Posterior cingulate gyrus (tissue), 11 donors: ENCODE data around the gene AOAH.
"Not testable (repeated sequence)": the region's sequence is repeated elsewhere in the genome, so short reads cannot be mapped to it uniquely, and the experiment has no call there.

ENCODE experiments used
- DNase-seq, 10 donors: peaks; one replicate each; pipeline versions ENCODE4 v3.0.0 to v3.0.0-alpha.2; 2020 to 2021; ENCODE audit warnings: mixed read lengths in 3 of 10
- intact Hi-C: fragments of 100-400 bp; cut with DNase I; formaldehyde crosslinking; loops from one replicate; pipeline ENCODE4 v1.15.1; 2023

The AOAH gene

DNA sequence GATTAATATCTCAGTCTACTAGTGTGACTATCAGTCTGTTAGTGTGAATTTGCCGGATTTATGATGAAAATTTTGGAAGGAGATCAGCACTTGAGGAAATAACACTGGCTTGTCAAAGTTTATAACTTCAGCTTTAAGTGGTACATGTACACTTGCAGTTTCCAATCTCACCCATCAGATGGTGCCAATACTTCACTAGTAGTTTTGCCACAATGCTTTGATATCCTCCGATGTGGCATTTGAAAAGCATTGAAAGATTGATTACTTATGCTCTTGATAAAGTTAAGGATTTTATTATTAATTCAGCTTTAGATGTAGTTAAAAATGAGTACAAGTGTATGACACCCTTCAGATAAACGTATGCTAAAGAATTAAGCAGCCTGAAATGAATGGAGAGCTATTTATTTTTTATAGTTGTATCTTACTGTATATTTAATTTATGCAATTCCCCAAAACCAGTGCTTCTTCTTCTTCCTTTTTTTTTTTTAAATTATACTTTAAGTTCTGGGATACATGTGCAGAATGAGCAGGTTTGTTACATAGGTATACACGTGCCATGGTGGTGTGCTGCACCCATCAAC lies 236.4 kb downstream of the AOAH start:
- DNase-seq = no peak
- intact Hi-C loops = loop anchor here (2.0 to 10.0 kb wide), 4 partner anchors 183 to 711 kb away; no protein-coding TSS in a partner anchor

DNA sequence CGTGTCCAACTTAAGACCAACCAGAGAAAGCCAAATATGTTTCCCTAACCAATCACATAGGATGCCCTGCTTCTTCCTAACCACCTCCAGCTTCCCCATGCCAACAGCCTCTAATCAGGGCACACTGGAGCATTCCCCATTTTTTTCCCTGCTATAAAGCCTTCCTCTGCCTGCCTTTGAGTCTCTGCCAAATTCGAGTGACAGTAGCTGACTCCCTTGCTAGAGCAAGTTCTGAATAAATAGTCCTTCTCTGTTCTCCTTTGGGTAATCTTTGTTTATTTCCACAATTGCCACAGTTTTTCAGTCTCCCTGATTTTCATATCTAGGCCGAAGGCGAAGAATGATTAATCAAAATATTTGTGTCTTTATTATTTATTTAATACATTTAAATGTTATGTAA lies 238.0 kb downstream of the AOAH start:
- intact Hi-C loops = loop anchor here (2.0 to 10.0 kb wide), 4 partner anchors 184 to 712 kb away; no protein-coding TSS in a partner anchor
- peak in 1 of 10 donors; percentile 20 for DNase-seq

DNA sequence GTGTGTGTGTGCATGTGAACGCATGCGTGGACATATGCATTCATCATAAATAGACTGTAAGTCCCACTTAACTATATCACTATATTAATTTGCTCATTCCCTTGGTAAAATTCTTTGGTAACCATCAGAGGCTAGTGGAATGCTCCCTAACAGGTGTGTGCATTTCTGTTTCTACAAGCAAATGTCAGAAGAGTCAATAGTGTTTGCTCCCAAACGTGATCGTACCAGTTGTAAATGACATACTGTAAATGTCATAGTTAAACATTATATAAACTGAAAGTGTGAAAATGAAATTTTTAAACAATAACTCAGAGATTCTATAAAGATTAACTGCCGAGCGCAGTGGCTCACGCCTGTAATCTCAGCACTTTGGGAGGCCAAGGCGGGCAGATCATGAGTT lies 240.0 kb downstream of the AOAH start:
- DNase-seq = no peak
- intact Hi-C loops = loop anchor here (10.0 kb wide), 1 partner anchor 481 kb away; no protein-coding TSS in a partner anchor

DNA sequence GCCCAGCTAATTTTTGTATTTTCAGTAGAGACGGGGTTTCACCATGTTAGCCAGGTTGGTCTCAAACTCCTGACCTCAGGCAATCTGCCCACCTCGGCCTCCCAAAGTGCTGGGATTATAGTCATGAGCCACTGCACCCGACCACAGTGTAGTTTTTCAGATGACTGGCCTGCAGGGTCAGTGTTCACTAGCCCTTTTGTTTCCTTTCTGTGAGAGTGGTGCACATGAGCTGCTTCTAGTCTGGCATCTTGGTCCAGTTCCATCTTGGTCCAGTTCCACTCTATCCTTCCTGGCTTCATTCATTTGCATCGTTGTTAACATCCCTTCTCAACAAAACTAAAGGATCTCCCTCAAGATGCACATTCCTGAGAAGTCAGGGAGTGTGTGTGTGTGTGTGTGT lies 240.4 kb downstream of the AOAH start:
- intact Hi-C loops = loop anchor here (10.0 kb wide), 1 partner anchor 481 kb away; no protein-coding TSS in a partner anchor
- DNase-seq = peak in 2 of 10 donors; percentile 31 to 47

DNA sequence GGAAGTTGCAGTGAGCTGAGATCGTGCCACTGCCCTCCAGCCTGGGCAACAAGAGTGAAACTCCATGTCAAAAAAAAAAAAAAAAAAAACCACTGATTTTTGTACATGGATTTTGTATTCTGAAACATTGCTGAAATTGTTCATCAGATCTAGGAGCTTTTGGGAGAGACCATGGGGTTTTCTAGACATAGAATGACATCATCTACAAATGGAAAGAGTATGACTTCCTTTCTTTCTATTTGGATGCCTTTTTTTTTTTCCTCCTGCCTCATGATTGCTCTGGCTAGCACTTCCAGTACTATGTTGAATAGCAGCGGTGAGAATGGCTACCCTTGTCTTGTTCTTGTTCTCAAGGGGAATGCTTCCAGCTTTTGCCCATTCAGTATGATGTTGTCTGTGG lies 245.5 kb downstream of the AOAH start:
- intact Hi-C loops = no loop called here
- no peak for DNase-seq

DNA sequence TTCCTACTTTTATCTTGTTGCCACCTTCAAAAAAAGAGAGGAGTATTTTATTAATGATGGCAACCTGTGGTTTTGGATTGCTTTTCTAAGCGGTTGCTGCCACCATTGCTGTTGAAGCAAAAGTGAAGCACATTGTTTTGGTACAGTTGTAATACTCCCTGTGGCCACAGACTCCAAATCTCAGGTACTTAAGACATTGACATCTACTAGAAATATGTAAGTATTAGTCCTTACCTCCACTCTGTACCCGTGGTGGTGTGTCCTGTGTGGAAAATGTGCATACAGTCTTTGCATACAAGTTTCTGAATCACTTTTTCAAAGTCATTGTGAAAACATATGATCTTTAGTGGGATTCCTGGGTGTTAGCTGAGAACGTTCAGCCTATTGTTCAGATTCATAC lies 248.9 kb downstream of the AOAH start:
- intact Hi-C loops = no loop called here
- no peak for DNase-seq

DNA sequence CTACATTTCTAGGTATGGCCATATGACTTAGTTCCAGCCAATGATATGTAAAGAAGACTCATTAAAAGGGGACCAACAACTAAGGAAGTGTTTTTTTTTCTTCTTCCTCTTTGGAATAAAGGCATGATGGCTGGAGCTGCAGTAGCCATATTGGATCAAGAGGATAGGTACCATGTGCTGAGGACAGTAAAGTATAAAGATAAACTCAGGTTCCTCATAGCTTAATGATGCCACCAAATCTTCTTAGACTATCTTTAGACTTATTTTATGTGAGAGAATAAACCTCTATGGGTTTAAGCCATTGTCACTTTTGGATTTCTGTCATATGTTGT lies 249.3 kb downstream of the AOAH start:
- DNase-seq = no peak
- intact Hi-C loops = no loop called here

DNA sequence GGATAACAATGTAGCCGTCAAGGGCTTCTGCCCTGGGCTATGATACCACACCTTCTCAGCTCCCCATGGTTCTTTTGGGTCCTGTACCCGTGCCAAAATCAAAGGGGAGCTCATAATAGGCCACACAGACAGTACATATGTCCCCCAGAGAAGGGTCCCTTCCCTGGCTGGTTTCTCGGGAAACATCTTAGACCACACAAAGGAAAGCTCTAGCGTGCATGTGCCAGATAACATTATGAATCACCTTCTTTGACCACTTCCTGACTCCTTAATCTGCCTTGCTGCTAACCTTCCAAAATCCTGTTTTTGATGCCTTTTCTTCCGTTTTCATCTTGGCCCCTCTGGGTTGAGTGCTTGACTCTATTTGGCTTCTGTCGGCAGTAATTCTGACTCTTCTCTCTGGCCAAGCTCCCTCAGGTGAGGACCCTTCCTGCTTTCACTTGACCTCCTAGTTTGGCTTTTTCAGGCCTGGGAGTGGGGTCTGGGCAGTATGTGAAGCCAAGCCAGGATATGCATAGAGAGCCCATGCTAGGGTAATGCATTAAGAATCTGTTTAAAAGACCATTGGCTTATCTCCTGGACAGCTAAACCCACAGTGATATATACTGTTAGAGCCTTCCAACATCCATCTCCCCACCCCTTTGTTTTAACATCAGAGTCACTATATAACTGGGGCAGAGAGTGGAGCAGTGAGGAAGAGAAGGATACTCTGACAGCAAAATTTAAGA lies 249.8 kb downstream of the AOAH start:
- intact Hi-C loops = no loop called here
- DNase-seq = no peak

DNA sequence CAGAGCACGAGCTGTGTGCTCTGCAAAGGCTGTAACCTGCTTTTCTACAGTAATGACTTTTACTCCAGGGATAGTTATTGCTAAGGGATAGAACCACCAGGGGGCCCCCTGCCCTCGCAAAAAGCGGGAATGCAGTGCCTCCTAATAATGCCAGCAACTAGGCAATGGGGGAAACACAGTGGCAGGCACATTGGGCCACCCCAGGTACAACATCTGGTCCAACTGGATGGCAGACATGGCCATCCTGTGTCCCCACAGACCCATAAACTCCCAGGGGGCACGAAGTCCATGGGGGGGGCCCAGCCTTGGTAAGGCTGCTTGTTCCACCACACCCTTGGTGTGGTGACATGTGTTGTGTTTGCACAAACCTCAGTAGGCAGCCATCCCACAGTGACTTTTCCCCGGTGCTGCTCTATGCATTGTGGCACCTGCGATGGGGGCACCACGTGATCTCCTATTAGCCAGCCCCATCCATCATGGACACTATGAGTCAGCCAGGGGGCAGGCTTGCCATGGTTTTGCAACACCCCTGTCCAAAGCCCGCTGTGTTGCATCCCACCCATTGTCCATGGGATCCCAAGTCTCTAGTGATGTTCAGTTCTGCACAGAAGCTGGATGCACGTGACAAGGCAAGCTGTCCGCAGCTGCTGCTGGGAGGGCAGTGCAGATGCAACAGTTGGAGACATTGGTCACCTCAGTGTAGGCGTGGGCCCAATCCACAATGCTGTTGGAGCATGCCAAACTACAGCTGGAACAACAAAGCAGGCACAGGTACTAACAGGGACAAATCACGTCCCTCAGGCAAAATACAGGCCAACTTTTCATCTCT lies 250.6 kb downstream of the AOAH start:
- intact Hi-C loops = no loop called here
- peak; percentile 36 to 92 (median 66) for DNase-seq

DNA sequence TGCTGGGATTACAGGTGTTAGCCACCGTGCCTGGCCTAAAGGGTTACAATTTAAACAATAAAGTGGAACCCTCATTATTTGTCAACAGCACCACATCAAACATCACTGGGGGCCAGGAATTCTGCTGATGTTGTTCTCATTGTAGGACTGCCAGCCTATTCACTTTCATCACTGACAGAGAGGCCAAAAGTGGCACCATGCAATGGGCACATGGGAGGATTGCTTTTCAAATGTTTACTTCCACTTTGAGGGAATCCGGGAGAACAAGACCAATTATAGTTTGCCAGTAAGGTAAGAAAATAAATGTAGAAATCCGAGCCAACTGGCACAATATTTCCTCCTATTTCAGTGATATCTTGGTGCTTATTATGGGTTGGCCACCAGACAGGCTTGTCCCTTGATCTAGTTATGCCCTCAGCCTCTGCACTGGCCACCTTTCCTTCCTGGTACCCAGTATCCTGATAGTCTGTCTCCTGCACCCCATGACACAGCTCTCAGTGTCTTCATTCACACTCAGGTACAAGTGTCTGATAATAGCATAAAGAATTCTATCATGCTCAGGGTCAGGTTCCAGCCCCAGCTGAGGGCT lies 252.1 kb downstream of the AOAH start:
- DNase-seq = no peak
- intact Hi-C loops = no loop called here

DNA sequence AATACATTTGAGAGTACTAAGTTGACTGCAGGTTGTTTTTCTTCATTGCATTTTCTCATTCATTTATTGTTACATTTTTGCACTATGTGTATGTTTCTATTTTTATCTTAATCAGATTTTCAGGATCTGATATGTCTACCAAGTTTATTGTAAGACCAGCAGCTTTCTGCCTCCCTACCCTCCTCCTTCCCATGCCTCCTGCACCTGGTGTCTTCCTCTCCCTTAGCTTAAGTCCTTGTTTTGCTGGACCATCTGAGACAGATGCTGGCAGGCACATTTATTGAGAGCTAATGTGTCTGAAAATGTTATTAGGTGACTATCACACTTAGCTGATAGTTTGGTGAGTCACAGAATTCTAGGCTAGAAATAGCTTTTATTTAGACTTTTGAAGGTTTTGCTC lies 255.1 kb downstream of the AOAH start:
- intact Hi-C loops = no loop called here

DNA sequence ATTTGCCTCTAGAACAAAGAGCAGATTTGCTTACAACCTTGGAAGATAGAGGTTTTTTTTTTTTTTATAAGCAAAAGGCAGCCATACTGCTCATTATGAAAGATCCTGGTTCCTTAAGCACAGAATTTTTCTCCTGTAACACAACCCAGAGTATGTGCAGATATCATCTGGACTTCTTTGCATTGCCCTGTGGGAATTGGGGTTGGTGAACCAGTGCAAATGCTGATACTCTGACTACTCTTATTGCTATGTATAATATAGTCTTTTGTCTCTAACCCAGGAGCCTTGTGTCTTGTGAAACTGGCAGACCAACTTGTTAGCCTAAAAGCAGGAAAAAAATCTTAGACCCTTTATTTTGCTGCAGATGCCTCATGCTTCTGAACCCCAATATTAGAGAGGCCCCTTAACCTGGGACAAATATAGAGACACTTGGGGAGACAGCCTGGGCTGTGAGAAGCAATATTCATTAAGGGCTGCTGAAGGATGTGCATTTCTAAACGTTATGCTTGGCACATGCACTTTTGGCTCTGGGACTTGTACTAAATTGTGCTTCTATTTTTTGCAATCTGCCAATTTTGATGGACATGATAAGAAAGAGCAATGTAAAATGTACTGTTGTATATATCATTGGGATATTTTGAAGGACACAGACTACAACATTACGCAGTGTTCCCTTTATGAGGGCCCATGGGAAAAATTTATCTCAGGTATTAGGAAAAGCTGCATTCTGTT lies 255.8 kb downstream of the AOAH start:
- DNase-seq = no peak
- intact Hi-C loops = no loop called here

More for the DNA sequence above, 255.1 kb downstream of the AOAH start:
- DNase-seq = no peak

DNA sequence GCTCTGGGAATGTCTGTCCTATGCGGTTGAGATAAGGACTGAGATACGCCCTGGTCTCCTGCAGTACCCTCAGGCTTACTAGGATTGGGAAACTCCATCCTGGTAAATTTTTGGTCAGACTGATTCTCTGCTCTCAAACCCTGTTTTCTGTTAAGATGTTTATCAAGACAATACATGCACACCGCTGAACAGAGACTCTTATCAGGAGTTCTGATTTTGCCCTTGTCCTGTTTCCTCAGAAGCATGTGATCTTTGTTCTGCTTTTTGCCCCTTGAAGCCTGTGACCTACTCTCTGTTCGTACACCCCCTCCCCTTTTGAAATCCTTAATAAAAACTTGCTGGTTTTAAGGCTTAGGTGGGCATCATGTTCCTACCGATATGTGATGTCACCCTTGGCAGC lies 258.3 kb downstream of the AOAH start:
- intact Hi-C loops, DNase-seq: not testable (repeated sequence)

DNA sequence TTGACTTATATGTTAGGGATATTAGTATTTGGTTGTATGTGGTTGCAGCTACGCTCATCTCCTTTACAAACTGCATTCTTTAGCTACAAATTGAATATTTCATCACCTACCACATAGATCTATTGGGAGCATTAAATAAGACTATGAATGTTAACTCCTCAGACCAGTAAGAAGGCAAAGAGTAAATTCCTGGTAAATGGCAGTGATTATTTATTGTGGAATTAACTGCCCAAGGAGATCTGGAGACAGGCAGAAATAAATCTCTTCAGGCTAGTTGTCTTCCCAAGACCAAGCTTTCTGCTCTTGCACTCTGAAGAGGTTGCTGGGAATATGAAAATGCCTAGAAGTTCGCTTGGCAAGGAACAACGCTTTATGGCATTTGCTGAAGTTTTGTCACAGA lies 260.0 kb downstream of the AOAH start:
- no peak for DNase-seq
- intact Hi-C loops = no loop called here
